Kidney glomerular epithelial cell (primary cell): ENCODE measurements around the gene AQP5.
A peak's percentile ranks its signal among the peaks of the same experiment; 100 is the strongest.
"Not testable (repeated sequence)": the region's sequence is repeated elsewhere in the genome, so short reads cannot be mapped to it uniquely, and the experiment has no call there.

Experiments
- DNase-seq: peaks from one replicate; lab custom pipeline; 2025; lab: John Stamatoyannopoulos, UW

The AQP5 gene

DNA sequence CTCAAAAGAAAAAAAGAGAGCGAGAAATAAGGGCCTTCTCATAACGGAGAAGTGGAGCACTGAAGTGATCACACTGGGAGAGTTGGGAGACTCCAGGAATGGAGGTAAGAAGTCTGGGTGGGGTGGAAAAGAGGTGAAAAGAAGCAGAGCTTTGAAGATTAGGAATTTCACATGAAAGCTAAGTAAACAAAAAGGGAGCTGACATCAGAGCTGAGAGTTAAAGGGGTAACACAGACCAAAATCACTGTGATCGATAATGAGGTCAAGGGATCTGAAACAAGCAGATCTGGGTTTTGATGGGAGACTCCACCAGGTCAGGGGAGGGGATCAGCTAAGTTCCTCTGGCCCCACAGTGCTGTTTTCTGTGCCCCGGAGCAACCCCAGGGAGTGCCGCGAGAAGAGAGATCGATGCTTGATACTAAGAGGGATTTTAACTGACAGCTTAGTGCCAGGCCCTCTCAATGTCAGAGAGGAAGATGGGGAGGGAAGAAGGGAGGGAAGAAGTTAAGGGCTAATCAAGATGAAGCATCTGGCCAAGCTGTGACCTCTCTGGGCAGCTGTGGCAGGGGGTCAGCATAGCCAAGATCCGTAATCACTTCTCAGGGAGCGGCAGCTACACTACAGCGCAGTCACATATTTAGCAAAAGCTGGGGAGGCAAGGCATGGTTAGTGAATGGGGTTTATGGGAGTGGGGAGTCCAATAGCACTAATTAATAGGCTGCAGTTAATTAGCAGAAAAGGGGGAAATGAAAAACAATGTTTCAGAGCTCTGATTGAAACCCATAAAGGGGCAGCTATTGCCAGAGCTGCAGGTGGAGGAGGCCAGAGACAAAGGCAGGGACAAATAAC is 19.1 kb downstream of the AQP5 start:
- DNase-seq, result no peak

DNA sequence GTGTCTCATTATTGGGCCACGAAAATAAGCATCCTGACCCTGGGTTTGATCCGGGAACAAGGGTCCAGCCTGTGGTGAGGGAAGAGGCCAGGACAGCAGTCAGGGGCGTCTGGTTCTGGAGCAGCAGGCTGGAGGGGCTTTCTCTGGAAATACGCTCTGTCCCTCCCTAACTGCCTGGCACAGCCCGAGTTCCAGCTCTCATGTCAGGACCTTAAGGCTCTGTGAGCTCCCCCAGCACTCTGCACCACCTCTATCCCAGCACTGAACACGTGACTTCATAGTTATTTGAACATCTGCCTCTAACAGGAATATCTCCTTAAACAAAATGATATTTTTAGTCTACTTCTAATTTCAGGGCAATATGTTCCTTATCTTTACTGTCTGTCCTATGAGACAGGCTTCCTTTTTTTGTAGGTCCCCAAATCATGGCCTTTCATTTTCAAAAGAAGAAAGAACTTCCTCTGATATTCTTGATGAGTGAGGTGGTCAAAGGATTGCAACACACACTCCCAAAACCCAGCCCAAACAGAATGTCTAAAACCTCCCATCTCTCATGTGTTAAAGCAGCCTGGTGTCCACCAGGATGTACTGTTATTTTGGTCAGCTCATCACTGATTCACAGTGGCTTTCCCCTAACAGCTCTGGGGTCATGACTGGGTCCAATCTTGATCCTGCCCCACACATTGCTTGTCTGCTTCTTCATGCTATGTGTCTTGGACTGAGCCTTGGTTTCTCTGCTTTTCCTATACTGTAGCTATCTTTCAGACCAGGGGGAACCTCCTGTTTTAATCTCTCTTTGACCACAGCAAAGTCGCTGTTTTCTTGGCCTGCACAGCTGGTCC is 20.8 kb downstream of the AQP5 start:
- no peak for DNase-seq

DNA sequence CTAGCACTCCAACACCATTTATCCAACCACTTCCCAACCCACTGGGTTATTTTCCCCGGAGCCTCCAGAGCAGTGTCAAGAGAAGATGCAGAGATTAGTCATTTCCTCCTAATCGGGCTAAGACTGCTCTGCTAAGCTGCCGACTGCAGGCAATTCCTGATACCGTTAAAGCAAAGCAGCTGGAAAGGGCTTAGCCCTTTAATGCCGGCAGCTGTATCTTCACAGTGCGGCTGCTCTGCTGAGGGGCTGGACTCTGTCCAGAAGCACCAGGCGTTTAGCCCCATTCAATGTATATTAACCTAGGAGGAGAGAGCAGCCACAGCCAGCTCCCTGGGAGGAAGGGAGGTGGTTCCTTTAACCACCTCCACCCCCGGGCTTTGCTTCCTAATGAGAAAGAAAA is 22.2 kb downstream of the AQP5 start:
- DNase-seq, result peak; percentile 41

DNA sequence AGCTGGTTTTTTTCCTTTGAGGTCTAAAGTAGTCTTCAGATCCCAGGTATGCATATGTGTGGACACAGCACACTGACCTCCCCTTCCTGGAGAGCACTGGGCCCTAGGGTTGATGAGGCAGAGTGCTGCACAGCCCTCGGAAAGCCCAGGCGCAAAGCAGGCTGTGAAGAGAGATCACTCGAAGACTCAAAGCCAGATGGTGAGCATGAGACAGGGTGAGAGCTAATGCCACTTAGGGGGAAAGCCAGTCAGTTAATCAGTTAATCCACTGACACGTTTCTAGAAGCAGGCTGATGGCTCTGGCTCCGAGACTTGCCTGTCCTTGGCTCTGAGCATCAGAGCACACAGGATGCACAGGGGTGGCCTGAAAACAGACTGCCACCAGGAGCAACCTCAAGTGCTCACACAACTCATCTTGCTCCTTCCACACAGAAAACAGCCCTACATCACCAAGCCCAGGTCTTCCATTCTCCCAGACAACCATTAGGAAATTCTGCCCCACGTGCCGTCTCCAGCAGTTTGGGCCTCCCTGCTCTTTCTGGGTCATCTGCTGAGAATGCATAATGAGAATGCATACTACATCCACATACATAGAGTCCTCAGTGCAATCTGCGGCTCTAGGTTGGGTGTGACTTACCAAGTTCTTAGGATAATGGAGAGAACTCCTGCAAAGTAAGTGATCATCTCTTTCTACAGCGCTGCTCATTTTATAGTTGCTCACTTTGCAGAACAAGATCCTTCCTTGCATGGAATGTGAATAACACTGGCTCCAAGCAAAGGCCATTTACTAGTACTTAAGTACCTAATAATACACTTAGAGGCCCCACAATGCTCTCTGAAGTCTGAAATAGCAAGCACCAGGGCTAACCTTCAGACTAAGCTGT is 23.0 kb downstream of the AQP5 start:
- DNase-seq, result no peak

DNA sequence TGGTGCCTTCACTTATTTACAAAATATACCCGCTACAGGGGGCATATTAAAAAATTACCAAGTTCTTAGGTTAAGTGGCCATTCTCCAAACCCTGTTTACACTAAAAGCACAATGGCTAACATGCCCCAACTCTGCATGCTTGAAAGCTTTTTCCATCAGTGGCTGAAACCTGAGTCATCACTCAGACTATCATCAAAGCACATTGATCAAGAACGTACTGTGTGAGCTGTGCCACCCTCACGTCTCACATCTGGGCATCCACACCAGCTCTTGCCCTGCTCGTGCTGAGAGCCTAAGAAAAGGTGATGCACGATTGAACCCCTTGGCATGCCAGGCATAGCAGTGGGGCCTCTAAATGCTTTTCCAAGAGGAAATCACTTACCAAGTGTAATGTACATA is 24.3 kb downstream of the AQP5 start:
- peak; percentile 83 for DNase-seq

DNA sequence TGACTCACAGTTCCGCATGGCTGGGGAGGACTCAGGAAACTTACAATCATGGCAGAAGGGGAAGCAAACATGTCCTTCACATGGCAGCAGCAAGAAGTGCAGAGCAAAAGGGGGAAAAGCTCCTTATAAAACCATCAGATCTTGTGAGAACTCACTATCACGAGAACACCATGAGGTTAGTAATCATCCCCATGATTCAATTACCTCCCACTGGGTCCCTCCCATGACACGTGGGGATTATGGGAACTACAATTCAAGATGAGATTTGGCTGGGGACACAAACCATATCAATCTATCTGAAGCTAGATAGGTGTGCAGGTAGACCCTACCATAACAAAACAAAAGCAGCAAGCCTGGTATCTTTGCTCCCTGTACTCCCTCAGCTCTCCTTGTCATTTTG is 24.8 kb downstream of the AQP5 start:
- not testable (repeated sequence) for DNase-seq

DNA sequence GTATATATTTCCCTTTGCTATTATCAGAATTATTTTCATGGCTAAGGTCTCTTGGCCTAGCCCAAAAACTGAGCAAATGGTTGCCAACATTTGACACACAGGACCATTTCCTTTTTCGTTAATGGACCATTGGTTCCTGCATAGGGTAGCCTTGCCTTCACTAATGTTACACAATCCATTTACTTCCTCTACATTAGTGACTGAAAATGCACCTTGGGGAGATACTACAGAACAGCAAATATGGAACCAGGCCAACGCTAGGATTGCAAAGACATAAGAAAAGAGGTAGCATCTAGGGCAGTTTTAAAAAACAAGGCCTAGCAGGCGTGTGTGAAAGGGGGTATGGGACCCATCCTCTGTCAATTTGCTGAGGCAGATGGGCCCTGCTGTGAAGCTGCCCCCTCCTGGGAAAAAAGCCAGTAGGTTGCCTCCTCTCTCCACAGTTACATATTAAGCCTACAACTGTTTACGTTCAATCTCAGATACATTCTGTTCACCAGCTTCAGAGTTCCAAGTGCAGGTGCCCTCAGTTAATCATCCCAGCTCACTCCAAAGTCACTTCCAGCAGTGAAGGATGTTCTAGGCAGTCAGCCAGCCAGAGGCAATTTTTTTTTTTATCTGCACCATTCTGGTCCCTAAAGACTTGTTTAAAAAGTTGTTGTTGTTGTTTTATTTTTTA is 26.1 kb downstream of the AQP5 start:
- DNase-seq, result no peak

DNA sequence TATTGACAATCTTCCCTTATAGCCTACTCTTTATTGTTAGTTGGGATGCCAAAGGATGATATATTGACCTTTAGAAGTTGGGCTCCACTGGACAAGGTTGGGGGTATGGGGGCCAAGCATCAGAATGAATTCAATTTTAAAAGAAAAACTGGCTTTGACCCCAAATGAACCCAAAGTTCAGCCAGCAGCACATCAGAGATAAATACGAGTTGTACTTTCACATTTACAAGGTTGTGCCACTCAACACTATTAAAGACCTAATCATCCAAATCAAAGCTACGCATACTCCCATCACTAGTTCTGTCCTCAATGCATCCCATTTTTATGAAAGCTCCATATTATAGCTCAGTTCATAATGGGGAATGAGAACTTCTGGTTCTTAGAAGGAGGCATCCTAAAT is 27.7 kb downstream of the AQP5 start:
- DNase-seq, result not testable (repeated sequence)

DNA sequence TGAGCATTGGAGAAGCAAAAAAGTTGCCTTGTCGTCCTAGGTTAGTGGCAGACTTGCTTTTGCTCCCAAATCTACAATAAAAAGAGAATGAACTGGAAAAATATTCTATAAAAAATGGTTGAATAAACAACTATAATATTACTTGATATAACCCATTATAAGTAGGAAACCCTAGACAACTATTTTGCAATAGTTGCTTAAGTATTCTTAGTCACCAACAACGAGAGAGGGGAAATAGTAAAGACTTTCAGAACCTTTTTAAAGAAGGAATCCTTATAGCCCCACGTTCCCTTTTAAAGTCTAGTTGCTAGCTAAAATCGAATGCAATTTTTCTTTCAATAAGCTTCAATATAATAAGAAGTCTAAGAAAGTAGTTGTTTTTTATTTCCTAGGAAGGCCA is 28.6 kb downstream of the AQP5 start:
- DNase-seq, result no peak

DNA sequence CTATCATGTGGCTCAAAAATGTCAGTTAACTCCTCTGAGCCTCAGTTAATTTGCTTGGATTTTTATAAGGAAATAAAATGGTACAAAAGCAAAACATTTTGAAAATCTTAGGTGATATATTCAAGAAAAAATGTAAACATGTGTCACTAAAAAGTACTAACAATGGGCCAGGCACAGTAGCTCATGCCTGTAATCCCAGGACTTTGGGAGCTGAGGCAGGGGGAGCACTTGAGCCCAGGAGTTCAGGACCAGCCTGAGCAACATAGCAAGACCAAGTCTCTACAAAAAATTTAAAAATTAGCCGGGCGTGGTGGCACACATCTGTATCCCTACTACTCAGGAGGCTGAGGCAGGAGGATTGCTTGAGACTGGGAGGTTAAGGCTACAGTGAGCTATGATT is 36.8 kb downstream of the AQP5 start:
- DNase-seq, result no peak

DNA sequence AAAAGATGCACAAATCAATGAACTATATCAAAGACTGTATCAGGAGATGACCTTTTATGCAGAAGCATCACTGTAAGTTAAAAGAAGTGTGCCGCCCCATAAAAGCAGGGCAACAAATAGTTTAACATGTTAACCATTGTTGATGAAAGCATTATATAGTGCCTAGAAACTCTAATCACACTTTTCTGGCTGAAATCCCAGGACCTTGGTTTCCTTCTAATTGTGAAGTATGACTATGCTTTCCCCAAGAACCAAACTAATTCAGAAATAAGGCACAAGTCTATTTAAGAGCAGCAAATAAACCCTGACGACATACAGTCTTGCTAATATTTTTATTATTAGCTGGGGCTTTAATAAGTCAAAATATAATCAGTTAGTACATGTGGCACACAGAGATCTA is 41.9 kb downstream of the AQP5 start:
- DNase-seq, result no peak

DNA sequence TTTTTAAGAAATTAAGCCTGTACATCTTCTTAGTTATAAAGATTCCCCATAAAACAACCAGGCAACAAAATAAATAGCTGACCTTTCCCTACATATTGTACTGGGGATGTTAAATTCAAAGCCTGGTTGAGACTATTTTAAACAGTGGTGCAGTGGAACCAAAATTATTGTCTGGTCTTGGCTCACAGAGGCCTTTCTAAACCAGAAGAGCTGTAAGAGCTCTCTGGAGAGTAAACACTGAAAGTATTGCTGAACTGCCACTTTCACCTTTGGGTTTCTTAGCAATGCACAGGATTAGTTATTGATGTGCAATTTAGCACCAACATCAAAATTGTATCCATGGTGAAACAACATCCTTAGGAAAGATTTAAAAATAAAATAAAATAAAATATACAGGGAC is 43.0 kb downstream of the AQP5 start:
- no peak for DNase-seq

DNA sequence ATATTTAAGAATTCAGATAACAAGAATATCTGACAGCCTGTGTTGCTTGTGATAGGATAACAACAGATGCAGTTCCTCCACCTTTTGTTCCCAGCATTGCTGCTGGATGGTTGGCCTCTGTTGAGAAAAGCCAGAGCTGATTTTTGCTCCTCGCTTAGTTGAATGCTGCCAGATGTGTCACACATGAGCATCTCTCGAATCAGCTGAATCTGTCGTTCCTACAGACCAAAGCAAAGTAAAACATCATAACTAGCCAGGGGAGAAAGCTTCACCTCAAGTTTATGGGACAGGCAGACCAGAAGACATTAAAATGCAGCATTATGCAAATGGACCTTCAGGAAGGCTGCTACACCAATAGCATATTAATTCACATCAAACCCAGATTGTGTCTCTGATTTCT is 43.5 kb downstream of the AQP5 start:
- no peak for DNase-seq

DNA sequence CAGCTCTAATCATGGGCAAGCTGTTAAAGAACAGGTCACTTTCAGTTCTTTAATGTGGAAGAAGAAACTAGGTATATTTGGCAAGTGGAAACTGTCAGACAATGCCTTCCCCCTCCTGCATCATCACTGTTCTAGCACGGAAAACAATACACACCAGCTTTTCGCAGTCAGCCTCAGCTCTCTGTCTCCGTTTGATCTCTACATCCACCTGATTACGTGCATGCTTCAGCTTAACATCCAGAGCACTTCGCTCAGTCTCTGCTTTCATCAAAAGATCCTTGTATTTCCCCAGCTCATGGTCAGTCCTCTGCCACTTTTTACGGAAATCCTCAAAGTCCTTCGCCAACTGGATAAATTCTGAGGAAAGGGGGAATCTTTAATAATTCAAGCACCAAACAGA is 44.6 kb downstream of the AQP5 start:
- DNase-seq, result no peak

DNA sequence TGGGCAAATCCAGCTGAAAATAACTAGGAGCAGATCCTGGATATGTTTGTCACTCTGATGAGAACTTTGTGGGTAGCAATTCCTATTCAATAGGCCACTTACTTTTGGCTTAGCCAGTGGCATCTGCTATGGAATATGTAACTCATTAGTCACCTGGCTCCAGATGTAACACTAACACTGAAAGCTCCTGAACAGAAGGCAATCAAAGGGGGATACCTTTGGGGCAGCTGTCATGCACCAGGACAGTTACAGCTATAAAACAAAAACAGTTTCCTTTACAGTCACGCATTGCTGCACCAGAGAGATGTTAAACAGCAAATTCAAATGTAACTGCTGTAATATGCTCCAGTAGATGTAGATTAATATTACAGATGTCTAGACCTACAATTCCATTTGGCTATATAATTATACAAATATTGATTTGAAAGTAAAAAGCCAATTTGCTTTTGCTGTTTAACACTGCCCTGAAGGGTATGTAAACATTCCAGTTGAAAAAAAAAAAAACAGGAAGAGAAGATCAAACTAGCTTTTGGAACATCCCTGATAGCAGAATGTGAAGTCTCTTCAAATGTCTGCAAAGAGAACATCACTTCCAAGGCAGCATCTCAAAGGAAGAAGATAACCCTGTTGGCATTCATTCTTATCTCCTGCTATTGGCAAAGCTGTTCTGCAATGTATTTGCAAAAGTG is 45.2 kb downstream of the AQP5 start:
- peak; percentile 22 for DNase-seq

DNA sequence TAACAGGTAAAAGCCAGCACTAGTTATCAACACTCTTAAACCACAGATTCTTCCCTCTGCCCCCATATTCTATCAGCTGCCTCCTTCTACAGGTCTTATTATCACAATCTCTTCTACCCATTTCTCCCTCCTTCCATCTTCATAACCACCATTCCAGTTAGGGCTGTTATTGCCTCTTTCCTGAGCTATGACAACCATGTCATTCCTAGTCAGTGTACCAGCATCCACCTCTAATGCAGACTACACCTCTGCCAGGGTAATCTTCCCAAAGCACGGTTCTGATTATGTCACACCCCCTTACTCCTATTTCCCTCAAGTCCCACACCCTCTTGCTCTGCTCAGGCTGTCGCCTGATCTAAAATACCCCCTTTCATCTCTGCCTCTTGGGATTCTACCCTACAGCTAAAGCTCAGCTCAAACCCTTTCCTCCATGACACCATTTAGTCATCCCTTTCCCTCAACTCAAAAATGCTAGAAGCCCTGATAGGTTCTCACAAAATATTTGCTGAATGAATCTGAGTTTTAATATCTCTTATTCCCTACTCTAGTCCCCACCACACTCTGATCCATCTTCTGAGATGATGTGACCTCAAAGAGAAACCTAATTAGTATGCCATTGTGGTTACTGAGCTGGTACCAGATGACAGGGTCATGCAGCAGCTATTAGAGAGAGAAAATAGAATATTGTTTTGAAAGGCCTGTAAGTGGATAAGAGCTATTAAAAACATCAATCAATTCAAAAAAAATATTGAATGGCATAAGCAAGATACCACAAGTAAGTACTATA is 51.9 kb downstream of the AQP5 start:
- no peak for DNase-seq

DNA sequence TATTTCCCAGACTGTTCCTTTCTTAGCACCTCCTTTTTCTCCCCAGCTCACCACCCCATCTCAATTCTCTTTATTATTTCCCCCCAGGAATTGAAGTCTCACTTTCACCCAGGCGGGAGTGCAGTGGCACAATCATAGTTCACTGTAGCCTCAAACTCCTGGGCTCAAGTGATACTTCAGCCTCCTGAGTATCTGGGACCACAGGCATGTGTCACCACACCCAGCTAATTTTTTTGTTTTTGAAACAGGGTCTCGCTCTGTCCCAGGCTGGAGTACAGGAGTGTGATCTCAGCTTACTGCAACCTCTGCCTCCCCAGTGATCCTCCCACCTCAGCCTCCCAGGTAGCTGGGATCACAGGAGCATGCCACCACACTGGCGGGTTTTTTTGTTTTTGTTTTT is 52.7 kb downstream of the AQP5 start:
- no peak for DNase-seq
